ENCODE data around the gene REEP3.
A peak's percentile ranks its signal among the peaks of the same experiment; 100 is the strongest.

The REEP3 gene

DNA sequence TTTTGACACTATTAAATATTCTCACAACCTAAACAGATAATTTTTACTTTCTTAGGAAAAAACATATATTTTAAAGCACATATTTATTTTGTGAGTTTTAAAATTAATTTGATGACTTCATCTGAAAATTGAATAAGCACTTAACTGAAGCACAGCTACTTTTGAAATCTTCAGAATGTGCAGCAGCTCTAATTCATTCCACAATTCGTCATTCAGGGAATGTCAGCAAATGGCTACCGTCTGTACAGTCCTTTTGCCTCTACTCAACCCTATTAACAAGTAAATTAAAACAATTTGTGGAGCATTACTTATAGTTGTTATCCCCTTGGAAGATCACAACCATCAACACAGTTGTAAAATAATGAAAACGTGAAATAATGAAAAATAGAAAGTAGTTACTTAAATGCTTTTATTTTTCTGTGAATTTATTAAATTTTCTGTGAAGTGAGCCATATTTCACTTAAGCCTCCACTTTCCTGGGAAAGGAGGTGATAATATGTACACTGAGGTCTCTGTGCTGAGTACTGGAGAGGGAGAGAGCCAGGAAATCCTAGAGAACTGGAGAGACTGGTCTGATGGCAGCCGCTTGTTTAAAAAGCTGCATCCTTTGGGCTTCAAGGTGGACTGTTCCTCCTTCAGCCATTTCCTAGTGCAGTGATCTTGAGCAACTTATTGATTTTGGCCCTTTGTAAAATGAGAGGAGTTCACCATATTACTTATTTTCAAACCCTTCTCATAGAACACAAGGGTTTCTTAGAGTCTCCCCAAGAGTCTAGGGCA, 70.6 kb downstream of the REEP3 start:
- DNase-seq, result no peak

DNA sequence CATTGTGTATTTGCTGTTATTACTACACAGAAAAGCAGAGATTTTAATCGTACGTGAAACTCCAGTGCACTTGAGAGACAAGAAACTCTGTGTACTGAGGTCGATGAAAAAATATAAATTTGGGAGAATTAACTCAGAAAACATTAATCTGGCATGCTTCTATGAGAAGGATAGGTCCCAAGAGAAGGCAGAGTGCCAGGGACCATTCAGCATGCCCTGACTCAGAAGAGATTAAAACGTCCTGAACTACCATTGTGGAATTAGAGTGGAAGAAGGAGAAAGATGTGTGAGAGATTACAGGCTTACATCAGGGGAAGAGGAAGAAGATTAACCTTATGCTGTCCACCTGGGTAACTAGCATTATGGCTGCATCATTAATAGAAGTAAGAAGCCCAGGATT, 72.4 kb downstream of the REEP3 start:
- DNase-seq, result no peak

GRCh38 chr10:63595072-63595471, 73.9 kb downstream of the REEP3 start:
- DNase-seq, result no peak

- peak; percentile 18 for DNase-seq
Measured at GRCh38 chr10:63596924-63597323, 75.7 kb downstream of the REEP3 start.

GRCh38 chr10:63600540-63600939, 79.3 kb downstream of the REEP3 start:
- DNase-seq, result no peak

DNA sequence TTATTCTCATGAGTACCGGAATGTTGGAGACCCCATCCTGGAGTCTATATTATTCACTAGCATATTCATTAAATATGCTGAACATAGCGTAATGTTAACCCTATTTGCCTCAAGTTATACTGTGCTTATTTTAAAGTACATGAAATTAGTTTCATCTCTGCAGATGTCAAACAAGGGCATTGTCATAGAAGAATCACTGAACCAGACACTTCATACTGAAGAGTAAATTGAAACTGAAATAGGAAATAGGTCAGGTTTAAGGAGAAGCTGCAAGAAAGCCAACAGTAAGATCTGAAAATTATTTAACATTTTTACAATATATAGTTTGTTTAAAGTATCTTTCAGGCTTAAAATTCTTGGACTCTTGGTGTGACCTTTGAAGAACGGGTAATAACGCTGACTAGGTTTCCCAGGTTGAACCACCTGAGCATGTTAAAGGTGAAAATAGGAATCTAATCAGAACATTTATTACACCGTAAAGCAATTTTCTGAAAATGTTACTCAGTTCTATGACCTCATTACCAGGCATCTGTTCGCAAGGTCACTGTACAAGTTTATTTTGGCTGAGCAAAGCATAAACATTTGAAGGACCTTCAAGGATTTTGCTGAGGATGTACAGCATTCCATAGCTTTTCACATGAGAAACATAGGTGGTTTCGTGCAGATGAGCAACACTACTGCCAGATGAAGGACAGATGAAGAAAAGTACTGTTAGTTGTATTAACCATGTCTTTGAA, 82.7 kb downstream of the REEP3 start:
- peak; percentile 12 for DNase-seq

DNA sequence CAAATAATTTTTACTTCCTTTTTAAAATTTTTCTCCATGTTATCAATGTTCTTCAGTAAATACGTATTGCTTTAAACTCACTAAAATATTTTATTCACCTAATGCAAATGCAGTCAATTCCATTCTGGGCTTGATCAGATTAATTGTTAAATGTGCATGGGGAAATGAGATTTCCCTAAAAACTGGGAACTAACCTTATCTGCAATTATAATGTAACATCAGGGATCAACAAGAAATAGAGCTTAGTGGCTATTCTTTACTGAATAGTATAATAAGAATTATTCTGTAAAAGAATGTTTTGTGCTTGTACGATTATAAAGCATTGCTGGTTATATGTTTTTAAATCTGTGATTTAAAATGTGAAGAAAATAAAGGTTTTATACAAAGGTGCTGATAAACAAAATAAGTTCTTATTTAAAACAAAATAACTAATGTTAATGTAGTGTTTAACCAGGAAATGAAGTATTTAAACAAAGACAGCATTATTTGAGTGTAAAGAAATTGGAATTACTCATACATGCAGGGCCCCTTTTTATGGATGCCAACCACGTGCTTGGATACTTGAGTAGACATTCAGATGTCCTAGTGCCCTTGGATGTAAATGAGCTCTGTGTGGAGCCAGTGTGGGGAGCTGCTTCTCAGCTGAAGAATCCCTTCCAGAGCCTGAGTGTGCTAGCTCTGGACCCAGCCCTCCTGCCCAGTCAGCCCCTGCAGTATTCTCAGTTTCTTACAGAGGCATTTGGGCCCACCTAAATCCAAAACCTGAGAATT, 84.2 kb downstream of the REEP3 start:
- no peak for DNase-seq

DNA sequence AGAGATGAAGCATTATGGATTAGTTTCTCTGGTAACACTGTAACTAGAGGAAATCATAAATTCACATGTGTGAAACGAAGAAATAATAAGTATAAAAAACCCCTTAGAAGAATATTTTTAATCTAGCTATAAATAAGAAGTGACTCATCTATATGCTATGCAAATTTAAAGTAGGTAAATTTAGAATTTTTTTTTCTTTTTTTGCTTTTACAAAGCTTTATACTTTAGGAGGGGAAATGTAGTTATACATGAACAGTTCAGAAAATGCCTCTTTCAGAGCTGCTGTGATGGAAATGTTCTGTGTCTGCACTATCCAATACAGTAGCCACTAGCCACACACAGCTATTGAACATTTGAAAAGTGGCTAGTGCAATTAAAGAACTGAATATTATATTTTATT, 87.3 kb downstream of the REEP3 start:
- DNase-seq, result no peak

DNA sequence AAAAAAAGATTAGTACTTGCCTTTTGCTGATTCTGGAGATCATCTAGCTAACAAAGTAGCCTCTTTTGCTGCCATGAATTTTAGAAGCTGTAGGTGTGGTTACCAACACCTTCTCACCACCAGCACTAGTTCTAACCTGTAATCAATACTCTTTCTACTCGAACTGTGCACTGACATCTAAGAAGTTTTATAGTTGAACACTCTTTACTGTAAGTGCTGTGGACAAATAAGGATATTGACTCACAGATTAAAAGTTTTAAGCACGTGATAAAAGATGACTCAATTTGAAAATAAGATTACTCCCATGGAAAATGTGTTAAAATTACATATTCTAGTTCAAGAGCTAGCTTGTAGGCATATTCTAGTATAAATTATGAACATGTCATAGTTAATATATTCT, 89.9 kb downstream of the REEP3 start:
- no peak for DNase-seq

GRCh38 chr10:63614371-63614891, 93.2 kb downstream of the REEP3 start:
- no peak for DNase-seq

DNA sequence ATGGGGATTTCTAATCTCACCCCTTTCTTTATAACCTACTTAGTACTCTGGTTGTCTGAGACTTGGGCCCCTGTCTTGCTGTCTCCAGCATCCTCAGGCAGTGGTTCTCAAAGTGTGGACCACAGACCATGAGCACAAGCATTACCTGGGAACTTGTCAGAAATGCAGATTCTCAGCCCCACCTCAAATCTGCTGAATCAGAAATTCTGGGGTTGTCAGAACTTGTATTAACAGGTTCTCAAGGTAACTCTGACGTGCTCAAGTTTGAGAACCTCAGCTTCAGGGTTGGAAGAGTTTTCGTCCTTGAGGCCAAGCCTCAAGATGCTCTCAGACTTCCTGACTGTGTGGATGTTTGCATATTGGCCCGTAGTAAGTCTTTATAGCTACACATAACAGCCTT, 97.4 kb downstream of the REEP3 start:
- DNase-seq, result no peak

- DNase-seq, result no peak
Measured at GRCh38 chr10:63619426-63619825, 98.2 kb downstream of the REEP3 start.

GRCh38 chr10:63622097-63622496, 100.9 kb downstream of the REEP3 start:
- DNase-seq, result no peak

DNA sequence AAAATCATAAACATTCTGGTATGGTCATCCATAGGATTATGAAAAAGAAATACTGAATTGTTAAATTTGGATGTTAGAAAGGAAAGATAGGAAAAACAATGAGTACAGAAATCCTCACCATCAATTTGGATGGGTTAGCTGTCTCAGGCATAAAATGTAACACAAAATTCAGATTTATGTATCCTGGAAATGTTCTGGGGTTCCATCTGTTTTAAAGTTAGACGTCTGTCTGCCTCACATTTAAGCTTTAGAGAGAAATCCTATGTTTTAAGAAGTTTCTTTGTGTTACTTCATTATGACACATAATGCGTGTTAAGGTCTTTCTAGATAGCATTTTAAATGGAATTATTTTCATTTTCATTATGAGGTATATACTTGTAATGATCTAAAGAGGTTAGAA, 103.5 kb downstream of the REEP3 start:
- no peak for DNase-seq

- DNase-seq, result no peak
Measured at GRCh38 chr10:63627396-63627795, 106.2 kb downstream of the REEP3 start.

- peak; percentile 16 for DNase-seq
Measured at GRCh38 chr10:63627881-63628296, 106.7 kb downstream of the REEP3 start.

DNA sequence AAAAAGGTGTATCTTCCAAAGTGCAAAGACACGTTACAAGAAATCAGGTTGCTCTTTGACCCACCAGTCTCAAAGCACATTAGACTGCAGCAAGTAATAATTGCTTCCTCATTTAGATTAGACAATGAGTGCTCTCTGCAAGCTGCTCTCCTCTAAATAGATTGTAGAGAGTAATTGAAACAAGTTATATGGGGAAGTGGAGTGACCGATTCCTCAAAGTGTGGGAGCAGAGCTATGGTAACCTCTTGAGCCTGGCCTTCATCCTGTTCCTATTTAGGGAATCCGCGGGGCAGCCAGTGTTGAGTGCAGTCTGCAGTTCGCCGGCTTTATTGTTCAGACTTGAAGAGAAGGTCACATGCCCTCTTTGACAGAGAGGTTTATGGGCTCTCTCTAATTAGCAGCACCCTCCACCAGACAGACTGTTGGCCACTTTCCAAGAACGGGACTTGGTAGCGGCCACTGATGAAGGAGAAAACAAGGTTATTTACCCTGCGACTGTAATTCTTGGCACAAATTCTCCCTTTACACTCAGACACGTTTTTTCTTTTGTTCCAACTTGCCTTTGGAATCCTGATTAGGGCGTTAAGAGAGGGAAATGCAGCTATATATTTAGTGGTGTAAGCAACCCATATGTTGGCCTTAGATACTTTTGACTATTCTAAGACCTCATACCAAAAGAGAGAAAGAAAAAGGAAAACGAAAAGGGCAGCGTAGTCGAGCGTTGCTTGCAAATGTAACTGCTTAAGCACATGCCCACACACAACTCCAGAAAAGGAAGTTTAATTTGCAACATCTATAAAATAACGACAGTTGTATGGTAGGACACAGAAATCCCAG, 107.5 kb downstream of the REEP3 start:
- peak; percentile 100 for DNase-seq

DNA sequence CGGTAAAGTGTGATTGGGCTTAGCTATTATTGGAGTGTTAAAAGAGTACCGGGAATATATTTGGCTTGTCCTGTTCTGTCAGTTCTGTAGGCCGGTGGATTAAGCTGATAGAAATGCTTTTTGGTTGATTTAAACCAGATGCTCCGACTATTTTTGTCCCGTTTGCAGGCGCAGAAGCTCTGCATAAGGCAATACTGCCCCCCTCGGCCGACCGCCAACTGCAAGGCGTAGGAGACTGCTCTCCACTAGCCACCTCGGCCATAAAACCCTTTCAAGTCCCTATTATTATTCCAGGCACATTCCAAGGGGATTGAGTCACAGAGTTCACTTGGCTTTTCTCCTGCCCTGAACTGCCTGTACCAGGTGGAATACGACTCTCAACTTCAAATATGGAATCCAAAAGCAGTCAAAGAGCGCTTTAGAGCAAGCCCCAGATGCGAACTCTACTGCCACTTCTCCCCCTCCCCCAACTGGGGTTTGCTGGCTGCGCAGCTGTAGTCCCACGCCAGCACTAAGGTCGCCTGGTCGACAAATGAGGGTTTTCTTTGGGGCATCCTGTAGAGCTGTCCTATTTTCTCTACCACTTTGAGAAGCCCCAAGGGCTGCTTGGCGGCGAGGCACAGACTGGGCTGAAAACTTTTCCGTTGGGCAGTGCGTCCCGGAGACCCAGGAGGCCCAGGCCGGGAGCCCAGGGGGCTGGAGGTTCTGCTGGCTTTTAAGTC, 108.3 kb downstream of the REEP3 start:
- DNase-seq, result peak; percentile 89

GRCh38 chr10:63630085-63630930, 109.1 kb downstream of the REEP3 start:
- peak; percentile 85 for DNase-seq

DNA sequence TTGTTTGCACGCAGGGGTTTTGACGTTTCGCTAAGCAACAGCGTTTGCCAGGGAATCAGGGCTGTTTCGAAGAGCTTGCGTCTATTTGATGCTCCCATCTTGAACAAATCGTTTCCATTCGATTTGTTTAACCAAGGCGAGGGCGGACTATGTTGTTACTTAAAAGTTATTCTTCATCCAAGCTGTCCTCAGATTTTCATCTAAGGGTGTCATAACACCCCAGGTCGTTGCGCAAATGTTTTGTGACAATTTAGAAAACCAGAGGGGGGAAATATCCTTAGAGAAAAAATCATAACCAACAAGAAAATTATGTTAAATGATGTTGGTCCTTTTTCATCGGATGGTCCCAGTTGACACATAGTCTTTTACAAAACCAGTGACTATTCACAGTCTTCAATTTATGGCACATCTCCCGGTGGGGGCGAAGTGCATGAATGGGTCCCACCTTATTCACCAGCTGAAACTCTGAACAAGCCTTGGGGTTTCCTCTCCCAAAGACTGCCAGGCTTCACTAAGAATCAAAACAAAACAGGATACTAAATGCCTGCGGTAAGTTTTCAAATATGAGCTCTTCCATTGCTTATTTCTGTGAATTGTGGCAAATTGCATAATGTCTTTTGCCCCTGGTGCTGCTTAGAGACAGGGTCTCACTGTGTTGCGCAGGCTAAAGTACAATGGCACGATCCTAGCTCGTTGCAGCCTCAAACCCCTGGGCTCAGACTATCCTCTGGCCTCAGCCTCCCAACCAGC, 109.9 kb downstream of the REEP3 start:
- DNase-seq, result peak; percentile 34

Measured in MV-4-11 (cell line).